Endothelial cell of umbilical vein (primary cell): Measurements from ENCODE around the gene VPS35L. TPM values are rescaled to one million over a fixed set of nuclear protein-coding genes. Genes with fewer than 3 reads are reported as not detected.

Experiments
- BruUV-seq: library from RNA; stranded (reverse); fragments of 400-500 nt; replicated peaks from 2 replicates; lab custom pipeline; 2021; lab: Mats Ljungman, UMichigan
- CTCF ChIA-PET: fragments of 300-600, 350-600 bp; sonication (Branson Sonifier 250); formaldehyde crosslinking; loops from one replicate; lab custom pipeline; 2021; ENCODE audit warnings: antibody characterized with exemption, inconsistent platforms; lab: Charles Lee
- POLR2A ChIA-PET: fragments of 300-600, 350-600 bp; sonication (Branson Sonifier 250); formaldehyde crosslinking; loops from one replicate; lab custom pipeline; 2021; ENCODE audit warnings: antibody characterized with exemption, inconsistent platforms; lab: Charles Lee
- DNase-seq: peaks from one replicate; pipeline ENCODE4 v3.0.0-alpha.2; 2011; ENCODE audit warnings: low read depth, low spot score
- FAIRE-seq: peaks from 2 replicates; lab custom pipeline; 2011; peaks lifted over from hg19 to GRCh38; lab: Jason Lieb, UNC
- H2AFZ ChIP-seq: 2 replicates; pipeline ENCODE4 v1.6.0; 2012; ENCODE audit warnings: low read depth, low read length, control low read depth, inconsistent platforms
- H3K27ac ChIP-seq: 2 replicates; pipeline ENCODE4 v1.5.1; 2011; ENCODE audit warnings: low read depth, mild to moderate bottlenecking, control low read depth, low read length, moderate library complexity; ENCODE audit not compliant: insufficient read depth
- H3K27me3 ChIP-seq, 2 experiments: 2 replicates each; pipeline versions ENCODE4 v1.6.0 to v1.6.1; 2011; ENCODE audit warnings: low read length in 2 of 2, mixed read lengths in 1 of 2; ENCODE audit not compliant: control insufficient read depth in 2 of 2, insufficient read depth in 2 of 2
- H3K36me3 ChIP-seq, 2 experiments: 2 replicates in 1 of 2; 3 replicates in 1 of 2; pipeline ENCODE4 v1.5.1; 2011; ENCODE audit warnings: low read length in 2 of 2, mild to moderate bottlenecking in 1 of 2, moderate library complexity in 1 of 2; ENCODE audit not compliant: control insufficient read depth in 2 of 2, insufficient read depth in 2 of 2; ENCODE audit errors: extremely low read depth in 1 of 2
- H3K4me1 ChIP-seq: 3 replicates; pipeline ENCODE4 v1.5.1; 2011; ENCODE audit warnings: mild to moderate bottlenecking, low read length; ENCODE audit not compliant: control insufficient read depth, insufficient read depth; ENCODE audit errors: extremely low read depth
- H3K4me2 ChIP-seq: 2 replicates; pipeline ENCODE4 v1.6.1; 2011; ENCODE audit warnings: low read length, control low read depth, mixed read lengths; ENCODE audit not compliant: insufficient read depth
- H3K4me3 ChIP-seq, 3 experiments: fragments of 200-600 bp in 1 of 3; sonication (generic), shearing (Covaris generic) in 1 of 3; replicated peaks in 1 of 3; 2 replicates each; pipeline ENCODE4 v1.5.1; 2011 to 2016; ENCODE audit warnings: control low read depth in 3 of 3, low read length in 3 of 3, mild to moderate bottlenecking in 2 of 3, inconsistent platforms in 1 of 3, low read depth in 1 of 3, moderate library complexity in 1 of 3; ENCODE audit not compliant: insufficient read depth in 1 of 3
- H3K79me2 ChIP-seq: 2 replicates; pipeline ENCODE4 v1.6.0; 2012; ENCODE audit warnings: low read length, inconsistent platforms; ENCODE audit not compliant: control insufficient read depth, insufficient read depth
- H3K9ac ChIP-seq: replicated peaks from 2 replicates; pipeline ENCODE3; 2011; ENCODE audit warnings: low read length, control low read depth; ENCODE audit not compliant: insufficient read depth; ENCODE audit errors: extremely low read depth
- H3K9me1 ChIP-seq: replicated peaks from 3 replicates; pipeline ENCODE4 v1.6.0; 2011; ENCODE audit warnings: mild to moderate bottlenecking, low read length; ENCODE audit not compliant: control insufficient read depth, insufficient read depth; ENCODE audit errors: extremely low read depth
- H3K9me3 ChIP-seq: replicated peaks from 2 replicates; pipeline ENCODE4 v1.5.1; 2012; ENCODE audit warnings: low read length, inconsistent platforms; ENCODE audit not compliant: control insufficient read depth, insufficient read depth
- H4K20me1 ChIP-seq: replicated peaks from 2 replicates; pipeline ENCODE3; 2011; ENCODE audit warnings: mild to moderate bottlenecking, low read length; ENCODE audit not compliant: control insufficient read depth, insufficient read depth; ENCODE audit errors: extremely low read depth
- EZH2 ChIP-seq: IDR thresholded peaks from 2 replicates; pipeline ENCODE4 v1.6.1; 2012; ENCODE audit warnings: borderline replicate concordance, low read depth, mild to moderate bottlenecking, moderate library complexity, low read length, inconsistent platforms; ENCODE audit not compliant: severe bottlenecking
- GATA2 ChIP-seq: IDR thresholded peaks from 2 replicates; pipeline ENCODE4 v1.7.0; 2011; ENCODE audit warnings: low read depth, mild to moderate bottlenecking, moderate library complexity, mixed read lengths, low read length; ENCODE audit not compliant: insufficient read length, insufficient read depth
- JUN ChIP-seq: IDR thresholded peaks from 2 replicates; pipeline ENCODE4 v1.6.1; 2011; ENCODE audit warnings: borderline replicate concordance, low read depth; ENCODE audit not compliant: insufficient read length, insufficient read depth
- MAX ChIP-seq: IDR thresholded peaks from 2 replicates; pipeline ENCODE4 v1.6.1; 2011; ENCODE audit not compliant: insufficient read depth, insufficient read length
- MYC ChIP-seq: IDR thresholded peaks from one replicate; pipeline ENCODE4 v1.6.1; 2011; ENCODE audit warnings: mild to moderate bottlenecking, low read depth, low read length
- POLR2A ChIP-seq: IDR thresholded peaks from 2 replicates; pipeline ENCODE4 v1.6.1; 2012; ENCODE audit warnings: low read depth, mild to moderate bottlenecking, control low read depth, low read length
- POLR2AphosphoS5 ChIP-seq: IDR thresholded peaks from 2 replicates; pipeline ENCODE4 v1.6.1; 2012; ENCODE audit warnings: low read depth, mild to moderate bottlenecking, control low read depth, low read length, moderate library complexity; ENCODE audit not compliant: insufficient read depth
- dilution Hi-C: fragments of 300-500 bp; cut with MboI; formaldehyde crosslinking; loops from one replicate; pipeline ENCODE4 v1.15.0; 2019; ENCODE audit warnings: low sequenced_read_pairs; ENCODE audit not compliant: extremely low pct_ligation_motif_present
- intact Hi-C: fragments of 100-400 bp; cut with micrococcal nuclease; formaldehyde crosslinking; loops from one replicate; pipeline ENCODE4 v1.10.0; 2022
- polyA plus RNA-seq, 4 experiments: library from polyadenylated mRNA; depleted of rRNA in 3 of 4; stranded (reverse) in 3 of 4; unstranded in 1 of 4; fragments of >200 nt; gene quantifications; 2 replicates each; pipeline versions ENCODE4 v1.2.1 to v1.2.3, GENCODE V29; 2011 to 2012; ENCODE audit warnings: missing spikeins in 1 of 4
- total RNA-seq: library from RNA; stranded (reverse); gene quantifications from 2 replicates; pipeline ENCODE4 v1.2.3, GENCODE V29; 2021
- TF ChIP-seq, protein P1 (sequence below), 2 donors: IDR thresholded peaks; 1 replicate in 1 of 2; 2 replicates in 1 of 2; pipeline ENCODE4 v1.5.1; 2011; ENCODE audit warnings: low read length in 2 of 2, mild to moderate bottlenecking in 2 of 2, moderate library complexity in 2 of 2, control low read depth in 1 of 2, inconsistent platforms in 1 of 2, low read depth in 1 of 2; ENCODE audit not compliant: insufficient read depth in 1 of 2; ENCODE audit errors: extremely low read depth in 1 of 2

VPS35L gene
- total and polyA plus RNA-seq, 2 donors (not counting 3 experiments of a cell fraction or from before 2014, with no cell fraction given): 49.1 to 91.1 TPM

DNA sequence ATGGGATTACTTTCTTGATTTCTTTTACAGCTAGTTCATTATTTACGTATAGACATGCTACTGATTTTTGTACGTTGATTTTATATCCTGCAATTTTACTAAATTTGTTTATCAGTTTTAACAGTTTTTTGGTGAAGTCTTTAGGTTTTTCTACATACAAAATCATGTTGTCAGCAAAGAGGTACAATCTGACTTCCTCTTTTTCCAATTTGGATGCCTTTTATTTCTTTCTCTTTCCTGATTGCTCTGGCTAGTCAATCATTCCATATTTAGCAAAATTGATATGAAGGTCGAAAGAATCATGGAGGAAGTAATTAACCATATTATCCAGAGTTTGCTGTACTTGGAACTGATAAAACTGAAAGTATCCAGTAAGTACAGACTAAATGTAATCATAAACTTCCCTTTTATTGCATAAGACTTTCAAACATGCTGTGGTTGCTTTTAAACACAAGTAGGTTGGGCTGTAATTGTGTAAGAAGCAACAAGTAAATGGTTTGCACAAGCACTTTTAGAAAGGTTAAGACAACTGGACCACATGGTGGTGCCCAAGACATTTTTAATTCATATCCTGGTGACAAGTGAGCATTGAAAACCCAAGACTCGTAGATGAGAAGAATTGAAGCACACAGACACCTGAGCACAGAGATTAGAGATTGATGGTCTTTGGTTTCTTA lies 42.0 kb upstream of the VPS35L start:
- CTCF ChIA-PET: interaction anchor here (1.9 to 5.0 kb wide), 2 partner anchors 8 to 11 kb away, joined by 6 to 24 read pairs; no protein-coding TSS in a partner anchor
- H3K4me2 ChIP-seq: no peak overlapping the region
- TF ChIP-seq POLR2A (no peak), MYC (no peak), MAX (no peak), JUN (no peak), GATA2 (no peak), POLR2AphosphoS5 (no peak), EZH2 (no peak)
- TF ChIP-seq, protein P1, sequence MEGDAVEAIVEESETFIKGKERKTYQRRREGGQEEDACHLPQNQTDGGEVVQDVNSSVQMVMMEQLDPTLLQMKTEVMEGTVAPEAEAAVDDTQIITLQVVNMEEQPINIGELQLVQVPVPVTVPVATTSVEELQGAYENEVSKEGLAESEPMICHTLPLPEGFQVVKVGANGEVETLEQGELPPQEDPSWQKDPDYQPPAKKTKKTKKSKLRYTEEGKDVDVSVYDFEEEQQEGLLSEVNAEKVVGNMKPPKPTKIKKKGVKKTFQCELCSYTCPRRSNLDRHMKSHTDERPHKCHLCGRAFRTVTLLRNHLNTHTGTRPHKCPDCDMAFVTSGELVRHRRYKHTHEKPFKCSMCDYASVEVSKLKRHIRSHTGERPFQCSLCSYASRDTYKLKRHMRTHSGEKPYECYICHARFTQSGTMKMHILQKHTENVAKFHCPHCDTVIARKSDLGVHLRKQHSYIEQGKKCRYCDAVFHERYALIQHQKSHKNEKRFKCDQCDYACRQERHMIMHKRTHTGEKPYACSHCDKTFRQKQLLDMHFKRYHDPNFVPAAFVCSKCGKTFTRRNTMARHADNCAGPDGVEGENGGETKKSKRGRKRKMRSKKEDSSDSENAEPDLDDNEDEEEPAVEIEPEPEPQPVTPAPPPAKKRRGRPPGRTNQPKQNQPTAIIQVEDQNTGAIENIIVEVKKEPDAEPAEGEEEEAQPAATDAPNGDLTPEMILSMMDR (IDR thresholded peaks at IDR 0.05; ENCODE audit: extremely low read depth in 1 of 2, insufficient read depth in 1 of 2, low read depth in 1 of 2, low read length in 2 of 2): no peak

More for the DNA sequence above, 42.0 kb upstream of the VPS35L start:
- Histone ChIP-seq H4K20me1 (no peaks in the 10 kb centered on the region), H3K4me1 (no peaks in the 10 kb centered on the region), H3K27me3 (no peaks in the 10 kb centered on the region), H3K9me1 (no peaks in the 10 kb centered on the region), H3K4me3 (no peak overlapping the region), H3K9ac (no peak overlapping the region), H3K36me3 (peaks cover 2 to 8% of the 10 kb centered on the region in 2 experiments), H3K79me2 (peaks cover 1% of the 10 kb centered on the region), H2AFZ (no peak overlapping the region), H3K9me3 (no peaks in the 10 kb centered on the region), H3K27ac (no peak overlapping the region)
- BruUV-seq: no TSS peak
- intact Hi-C loops (no loop called here), dilution Hi-C loops (no loop called here)
- POLR2A ChIA-PET: no interaction called here
- DNase-seq (no peak), FAIRE-seq (no peak)
